ENCODE results near the gene BMP5. TPM values are rescaled to one million over a fixed set of nuclear protein-coding genes. Genes with fewer than 3 reads are reported as not detected.

The BMP5 gene
- total RNA-seq, 2 experiments from 2014 or later: not detected

DNA sequence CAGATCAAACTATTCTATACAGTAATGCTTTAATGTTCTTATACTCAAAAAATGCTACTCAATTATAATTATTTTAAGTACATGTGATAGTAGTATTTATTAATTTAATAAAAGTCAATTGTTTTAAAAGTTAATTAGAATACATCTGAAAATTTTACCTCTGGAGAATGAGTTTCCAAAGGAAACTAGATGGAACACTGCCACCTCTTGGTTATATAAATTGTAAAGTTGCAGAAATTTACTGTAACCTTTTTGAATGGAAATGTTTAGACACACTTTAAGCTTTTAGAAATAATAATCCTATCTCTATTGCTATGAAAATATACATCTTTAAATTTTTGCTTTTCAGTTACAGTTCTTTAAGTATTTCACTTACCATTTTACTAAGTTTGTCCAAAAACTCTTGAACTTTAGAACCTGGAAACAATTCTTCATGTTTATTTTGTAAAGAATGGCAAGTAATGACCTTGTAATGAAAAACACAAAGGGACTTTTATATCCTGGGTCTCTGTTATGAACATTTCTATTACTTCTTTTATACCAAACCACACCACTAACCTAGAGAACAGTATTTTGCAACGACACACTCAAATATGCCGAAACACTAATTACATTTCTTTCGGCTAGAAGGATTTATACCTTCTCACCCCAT, 10.9 kb upstream of the BMP5 start:
- POLR2A ChIA-PET: no interaction called here
- CTCF ChIA-PET: no interaction called here
- DNase-seq (no peak), ATAC-seq (ENCODE audit: poor library complexity) (no peak)
- intact Hi-C loops (cut with DNase I, micrococcal nuclease): no loop called here
- no peaks in the 10 kb centered on the region for H3K27me3 ChIP-seq (ENCODE audit: control insufficient read depth in 1 of 2, insufficient read depth in 2 of 2, low read length in 2 of 2)
- Mint-ChIP-seq H3K4me1 (ENCODE audit: low read depth) (no peaks in the 10 kb centered on the region), H3K36me3 (ENCODE audit: low read depth) (no peaks in the 10 kb centered on the region), H3K27me3 (no peaks in the 10 kb centered on the region), H3K4me3 (no peak overlapping the region), H3K9me3 (peaks cover 3% of the 10 kb centered on the region), H3K27ac (no peak overlapping the region)
- no peak for TF ChIP-seq CTCF (IDR thresholded peaks at IDR 0.05)
- no peaks in the 10 kb centered on the region for H3K36me3 ChIP-seq (ENCODE audit: insufficient read depth, low read length)
- no peaks in the 10 kb centered on the region for H3K4me1 ChIP-seq (ENCODE audit: insufficient read depth, low read length)
- no peak overlapping the region for H3K27ac ChIP-seq (ENCODE audit: low read depth in 1 of 2, low read length in 2 of 2)
- peaks cover 0 to 4% of the 10 kb centered on the region in 2 experiments for H3K9me3 ChIP-seq (ENCODE audit: control insufficient read depth in 1 of 2, insufficient read depth in 1 of 2, low read length in 2 of 2)
- H3K4me3 ChIP-seq (ENCODE audit: low read length): no peak overlapping the region

- Histone ChIP-seq H3K9me3 (ENCODE audit: control insufficient read depth in 1 of 2, insufficient read depth in 1 of 2, low read length in 2 of 2) (peaks cover 0 to 4% of the 10 kb centered on the region in 2 experiments), H3K27ac (ENCODE audit: low read depth in 1 of 2, low read length in 2 of 2) (no peak overlapping the region), H3K4me3 (ENCODE audit: low read length) (no peak overlapping the region), H3K4me1 (ENCODE audit: insufficient read depth, low read length) (no peaks in the 10 kb centered on the region), H3K27me3 (ENCODE audit: control insufficient read depth in 1 of 2, insufficient read depth in 2 of 2, low read length in 2 of 2) (no peaks in the 10 kb centered on the region), H3K36me3 (ENCODE audit: insufficient read depth, low read length) (no peaks in the 10 kb centered on the region)
- no peaks in the 10 kb centered on the region for H3K27me3 Mint-ChIP-seq
- no peak for ATAC-seq (ENCODE audit: poor library complexity)
- intact Hi-C loops (cut with DNase I, micrococcal nuclease): no loop called here
- no peak for DNase-seq
- POLR2A ChIA-PET: no interaction called here
- H3K27ac Mint-ChIP-seq: no peak overlapping the region
- no peaks in the 10 kb centered on the region for H3K36me3 Mint-ChIP-seq (ENCODE audit: low read depth)
- CTCF ChIA-PET: no interaction called here
- H3K4me3 Mint-ChIP-seq: no peak overlapping the region
- no peak for TF ChIP-seq CTCF (IDR thresholded peaks at IDR 0.05)
- no peaks in the 10 kb centered on the region for H3K4me1 Mint-ChIP-seq (ENCODE audit: low read depth)
- no peaks in the 10 kb centered on the region for H3K9me3 Mint-ChIP-seq
Observed at GRCh38 chr6:55882718-55883569, 7.6 kb upstream of the BMP5 start.

DNA sequence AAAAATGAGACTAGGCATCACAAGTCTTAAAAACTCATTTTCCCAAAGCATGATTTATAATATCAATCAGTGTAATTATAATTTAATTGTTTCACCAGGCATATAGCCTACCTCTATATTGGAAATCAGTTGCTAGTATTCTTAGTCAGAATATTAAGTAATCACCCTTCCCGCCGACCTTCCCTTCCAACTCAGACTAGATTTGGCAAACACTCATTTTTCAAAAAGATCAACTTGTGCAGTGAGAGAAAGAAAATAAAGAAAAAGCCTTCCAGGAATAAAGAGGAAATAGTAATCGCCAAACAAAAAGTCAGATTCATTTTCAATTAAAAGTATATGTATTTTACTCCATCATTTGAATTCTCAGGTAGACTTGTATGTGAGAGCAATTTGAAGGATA, 1.9 kb upstream of the BMP5 start:
- H3K4me1 Mint-ChIP-seq (ENCODE audit: low read depth): no peaks in the 10 kb centered on the region
- CTCF ChIA-PET: no interaction called here
- TF ChIP-seq CTCF (IDR thresholded peaks at IDR 0.05): no peak
- no peaks in the 10 kb centered on the region for H3K27me3 ChIP-seq (ENCODE audit: control insufficient read depth in 1 of 2, insufficient read depth in 2 of 2, low read length in 2 of 2)
- H3K4me3 Mint-ChIP-seq: no peak overlapping the region
- intact Hi-C loops (cut with DNase I, micrococcal nuclease): no loop called here
- POLR2A ChIA-PET: no interaction called here
- no peak overlapping the region for H3K4me3 ChIP-seq (ENCODE audit: low read length)
- H3K9me3 ChIP-seq (ENCODE audit: control insufficient read depth in 1 of 2, insufficient read depth in 1 of 2, low read length in 2 of 2): no peaks in the 10 kb centered on the region
- no peak overlapping the region for H3K27ac Mint-ChIP-seq
- H3K36me3 ChIP-seq (ENCODE audit: insufficient read depth, low read length): no peaks in the 10 kb centered on the region
- H3K27me3 Mint-ChIP-seq: no peaks in the 10 kb centered on the region
- H3K27ac ChIP-seq (ENCODE audit: low read depth in 1 of 2, low read length in 2 of 2): no peak overlapping the region
- H3K9me3 Mint-ChIP-seq: no peaks in the 10 kb centered on the region
- no peaks in the 10 kb centered on the region for H3K4me1 ChIP-seq (ENCODE audit: insufficient read depth, low read length)
- DNase-seq (no peak), ATAC-seq (ENCODE audit: poor library complexity) (no peak)
- no peaks in the 10 kb centered on the region for H3K36me3 Mint-ChIP-seq (ENCODE audit: low read depth)

Data from CD4-positive, alpha-beta T cell (primary cell).